MM.1S (cell line): ENCODE results near the gene IL1RAPL1.

ENCODE experiments used
- EZH2 ChIP-seq: fragments of 300-600 bp; sonication (generic); optimal IDR thresholded peaks from 2 replicates; pipeline ENCODE3; 2017; ENCODE audit warnings: low read depth, mild to moderate bottlenecking, antibody characterized with exemption, low read length, mixed read lengths
- TF ChIP-seq, protein P1 (sequence below): fragments of 300-600 bp; sonication (generic); IDR thresholded peaks from 2 replicates; pipeline ENCODE4 v1.5.1; 2016; ENCODE audit warnings: antibody characterized with exemption, low read length, mixed read lengths

GRCh38 chrX:29640106-29640505 is 1052.9 kb downstream of the IL1RAPL1 start:
- TF ChIP-seq, protein P1, sequence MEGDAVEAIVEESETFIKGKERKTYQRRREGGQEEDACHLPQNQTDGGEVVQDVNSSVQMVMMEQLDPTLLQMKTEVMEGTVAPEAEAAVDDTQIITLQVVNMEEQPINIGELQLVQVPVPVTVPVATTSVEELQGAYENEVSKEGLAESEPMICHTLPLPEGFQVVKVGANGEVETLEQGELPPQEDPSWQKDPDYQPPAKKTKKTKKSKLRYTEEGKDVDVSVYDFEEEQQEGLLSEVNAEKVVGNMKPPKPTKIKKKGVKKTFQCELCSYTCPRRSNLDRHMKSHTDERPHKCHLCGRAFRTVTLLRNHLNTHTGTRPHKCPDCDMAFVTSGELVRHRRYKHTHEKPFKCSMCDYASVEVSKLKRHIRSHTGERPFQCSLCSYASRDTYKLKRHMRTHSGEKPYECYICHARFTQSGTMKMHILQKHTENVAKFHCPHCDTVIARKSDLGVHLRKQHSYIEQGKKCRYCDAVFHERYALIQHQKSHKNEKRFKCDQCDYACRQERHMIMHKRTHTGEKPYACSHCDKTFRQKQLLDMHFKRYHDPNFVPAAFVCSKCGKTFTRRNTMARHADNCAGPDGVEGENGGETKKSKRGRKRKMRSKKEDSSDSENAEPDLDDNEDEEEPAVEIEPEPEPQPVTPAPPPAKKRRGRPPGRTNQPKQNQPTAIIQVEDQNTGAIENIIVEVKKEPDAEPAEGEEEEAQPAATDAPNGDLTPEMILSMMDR = no peak
- no peak for TF ChIP-seq EZH2
